GM23248 (cell line): ENCODE measurements around the gene NDUFS1. TPM values are rescaled to one million over a fixed set of nuclear protein-coding genes. Genes with fewer than 3 reads are reported as not detected.
A peak's percentile ranks its signal among the peaks of the same experiment; 100 is the strongest.
"Not testable (repeated sequence)": the region's sequence is repeated elsewhere in the genome, so short reads cannot be mapped to it uniquely, and the experiment has no call there.

Source experiments
- DNase-seq: peaks from one replicate; pipeline ENCODE4 v3.0.0-alpha.2; 2015
- H2AFZ ChIP-seq: fragments of 200-600 bp; sonication (generic); 2 replicates; pipeline ENCODE4 v1.6.1; 2016; ENCODE audit warnings: antibody characterized with exemption
- H3F3A ChIP-seq: fragments of 200-600 bp; sonication (generic); 2 replicates; pipeline ENCODE4 v1.6.1; 2016; ENCODE audit warnings: mild to moderate bottlenecking, antibody characterized with exemption, mixed run types; ENCODE audit not compliant: insufficient read depth
- H3K27ac ChIP-seq: fragments of 200-600 bp; sonication (generic); 2 replicates; pipeline ENCODE4 v1.5.1; 2016; ENCODE audit warnings: mild to moderate bottlenecking
- H3K27me3 ChIP-seq: fragments of 200-600 bp; sonication (generic); replicated peaks from 2 replicates; pipeline ENCODE4 v1.6.1; 2016; ENCODE audit warnings: mild to moderate bottlenecking; ENCODE audit not compliant: insufficient read depth
- H3K36me3 ChIP-seq: fragments of 200-600 bp; sonication (generic); 2 replicates; pipeline ENCODE4 v1.6.1; 2016; ENCODE audit warnings: low read depth, mild to moderate bottlenecking
- H3K4me1 ChIP-seq: fragments of 200-600 bp; sonication (generic); 2 replicates; pipeline ENCODE4 v1.6.1; 2016; ENCODE audit warnings: mild to moderate bottlenecking; ENCODE audit not compliant: insufficient read depth
- H3K4me2 ChIP-seq: fragments of 200-600 bp; sonication (generic); one replicate; pipeline ENCODE4 v1.6.1; 2016; ENCODE audit warnings: mild to moderate bottlenecking; ENCODE audit not compliant: unreplicated experiment
- H3K4me3 ChIP-seq: fragments of 200-600 bp; sonication (generic); 2 replicates; pipeline ENCODE4 v1.5.1; 2016; ENCODE audit warnings: mild to moderate bottlenecking
- H3K79me2 ChIP-seq: fragments of 200-600 bp; sonication (generic); 2 replicates; pipeline ENCODE4 v1.6.1; 2016; ENCODE audit warnings: mild to moderate bottlenecking; ENCODE audit not compliant: insufficient read depth
- H3K9ac ChIP-seq: fragments of 200-600 bp; sonication (generic); 2 replicates; pipeline ENCODE4 v1.6.1; 2016; ENCODE audit warnings: mild to moderate bottlenecking
- H3K9me2 ChIP-seq: fragments of 200-600 bp; sonication (generic); 2 replicates; pipeline ENCODE4 v1.6.1; 2016; ENCODE audit warnings: mixed run types, mild to moderate bottlenecking, moderate library complexity; ENCODE audit not compliant: insufficient read depth
- H3K9me3 ChIP-seq: fragments of 200-600 bp; sonication (generic); one replicate; pipeline ENCODE4 v1.6.1; 2017; ENCODE audit warnings: low read depth
- H4K20me1 ChIP-seq: fragments of 200-600 bp; sonication (generic); 2 replicates; pipeline ENCODE4 v1.6.0; 2016; ENCODE audit not compliant: insufficient read depth
- EZH2 ChIP-seq: fragments of 200-600 bp; sonication (generic); IDR thresholded peaks from 2 replicates; pipeline ENCODE4 v1.6.1; 2018; ENCODE audit warnings: antibody characterized with exemption, mild to moderate bottlenecking; ENCODE audit not compliant: insufficient read depth, poor library complexity, severe bottlenecking
- EZH2phosphoT487 ChIP-seq: fragments of 200-600 bp; sonication (generic); IDR thresholded peaks from 2 replicates; pipeline ENCODE4 v1.6.1; 2018; ENCODE audit warnings: antibody characterized with exemption, moderate library complexity, mild to moderate bottlenecking, low read depth; ENCODE audit not compliant: insufficient read depth
- WGBS, 2 experiments: methylation state at CpG; one replicate each; pipeline ENCODE4 v1.1.6; 2015 to 2017; ENCODE audit warnings: low lambda C conversion rate in 2 of 2, low coverage in 1 of 2; ENCODE audit errors: missing lambda C conversion rate in 2 of 2; 5-methylcytosine and 5-hydroxymethylcytosine counted together
- in situ Hi-C: fragments of 300-500 bp; cut with MboI; formaldehyde crosslinking; loops from 2 replicates; pipeline ENCODE4 v1.15.0; 2020
- polyA plus RNA-seq: library from polyadenylated mRNA; unstranded; fragments of >200 nt; fragmentation: Nextera tagmentation; extraction: Ambion mirVana; gene quantifications from 2 replicates; pipeline ENCODE4 v1.2.1, GENCODE V29; 2016
- total RNA-seq: library from RNA; depleted of rRNA; stranded (reverse); fragments of >200 nt; shearing (Covaris generic); gene quantifications from 2 replicates; pipeline ENCODE4 v1.2.3, GENCODE V29; 2014

Gene NDUFS1
- total and polyA plus RNA-seq, 2 experiments from 2014 or later: 52.0 to 77.0 TPM

- H3K27me3 ChIP-seq: no peaks in the 10 kb centered on the region
- DNase-seq: no peak
- H3K27ac ChIP-seq: peak overlapping the region; percentile 59
- no peaks in the 10 kb centered on the region for H3K9me3 ChIP-seq
- H2AFZ ChIP-seq: no peak overlapping the region
- H3F3A ChIP-seq: peaks cover 10% of the 10 kb centered on the region; the same call in 1 of the 2 replicates
- 96% methylated on average over 5 of the region's 5 CpGs for WGBS, 2 experiments
- H3K4me3 ChIP-seq: no peak overlapping the region
- no peaks in the 10 kb centered on the region for H3K9me2 ChIP-seq
- H3K4me1 ChIP-seq: peaks cover 4% of the 10 kb centered on the region
- no peaks in the 10 kb centered on the region for H3K36me3 ChIP-seq
- no peak overlapping the region for H3K4me2 ChIP-seq
- no peaks in the 10 kb centered on the region for H3K79me2 ChIP-seq
- H4K20me1 ChIP-seq: no peaks in the 10 kb centered on the region
- no peak overlapping the region for H3K9ac ChIP-seq
- TF ChIP-seq EZH2phosphoT487 (no peak), EZH2 (no peak)
- in situ Hi-C loops: no loop called here
These were observed 53.7 kb downstream of the NDUFS1 start for GRCh38 chr2:206105541-206105940.

GRCh38 chr2:206105038-206105437 is 54.2 kb downstream of the NDUFS1 start:
- no peaks in the 10 kb centered on the region for H3K9me3 ChIP-seq

GRCh38 chr2:206098872-206099271 is 60.4 kb downstream of the NDUFS1 start:
- 93 to 94% methylated on average over 19 of the region's 19 CpGs for WGBS, 2 experiments
- DNase-seq, H3K27ac ChIP-seq, H3K79me2 ChIP-seq, H3K4me1 ChIP-seq, H3K9ac ChIP-seq, H3K27me3 ChIP-seq, H3F3A ChIP-seq, H3K4me2 ChIP-seq, H4K20me1 ChIP-seq, H3K36me3 ChIP-seq, H3K4me3 ChIP-seq, H3K9me2 ChIP-seq, in situ Hi-C loops, H3K9me3 ChIP-seq, H2AFZ ChIP-seq: not testable (repeated sequence)

More at GRCh38 chr2:206105038-206105437, 54.2 kb downstream of the NDUFS1 start:
- Histone ChIP-seq H3K79me2 (no peaks in the 10 kb centered on the region), H3K9ac (no peak overlapping the region), H3K27me3 (no peaks in the 10 kb centered on the region), H3K36me3 (no peaks in the 10 kb centered on the region), H3K4me2 (no peak overlapping the region), H4K20me1 (no peaks in the 10 kb centered on the region), H3K27ac (no peak overlapping the region), H3F3A (peaks cover 10% of the 10 kb centered on the region; the same call in 1 of the 2 replicates), H3K9me2 (no peaks in the 10 kb centered on the region), H2AFZ (no peak overlapping the region), H3K4me3 (no peak overlapping the region), H3K4me1 (peaks cover 4% of the 10 kb centered on the region)
- in situ Hi-C loops: no loop called here
- 85 to 86% methylated on average over 4 of the region's 4 CpGs for WGBS, 2 experiments
- no peak for DNase-seq
- no peak for TF ChIP-seq EZH2phosphoT487
- no peak for TF ChIP-seq EZH2

- Histone ChIP-seq H4K20me1 (no peaks in the 10 kb centered on the region), H3K36me3 (no peaks in the 10 kb centered on the region), H2AFZ (no peak overlapping the region), H3K27ac (no peak overlapping the region), H3K4me3 (no peak overlapping the region), H3K4me2 (no peak overlapping the region), H3K9me3 (no peaks in the 10 kb centered on the region), H3K4me1 (no peaks in the 10 kb centered on the region), H3F3A (0 out of 2 replicates have a peak, but pooled peaks cover 3% of the 10 kb centered on the region), H3K27me3 (no peaks in the 10 kb centered on the region), H3K9me2 (no peaks in the 10 kb centered on the region), H3K79me2 (no peaks in the 10 kb centered on the region), H3K9ac (no peak overlapping the region)
- no peak for DNase-seq
- 98% methylated on average over 9 of the region's 9 CpGs for WGBS, 2 experiments
- TF ChIP-seq EZH2phosphoT487 (no peak), EZH2 (no peak)
- in situ Hi-C loops: no loop called here
These were observed 60.8 kb downstream of the NDUFS1 start for GRCh38 chr2:206098471-206098870.

GRCh38 chr2:206096876-206097275 is 62.4 kb downstream of the NDUFS1 start:
- TF ChIP-seq EZH2phosphoT487 (no peak), EZH2 (no peak)
- Histone ChIP-seq H3K9me2 (no peaks in the 10 kb centered on the region), H4K20me1 (no peaks in the 10 kb centered on the region), H3K4me3 (no peak overlapping the region), H3K4me2 (no peak overlapping the region), H3K27ac (no peak overlapping the region), H3K27me3 (no peaks in the 10 kb centered on the region), H3F3A (no peaks in the 10 kb centered on the region; the same call in 1 of the 2 replicates), H2AFZ (no peak overlapping the region), H3K36me3 (no peaks in the 10 kb centered on the region), H3K4me1 (no peaks in the 10 kb centered on the region), H3K79me2 (no peaks in the 10 kb centered on the region), H3K9me3 (no peaks in the 10 kb centered on the region), H3K9ac (no peak overlapping the region)
- whole genome bisulfite sequencing, 2 experiments: 96 to 97% methylated on average over 2 of the region's 2 CpGs
- in situ Hi-C loops: no loop called here
- DNase-seq: no peak
